Right lung (tissue), 10 donors: ENCODE measurements around the gene EYS. TPM values are rescaled to one million over a fixed set of nuclear protein-coding genes. Genes with fewer than 3 reads are reported as not detected.
A peak's percentile ranks its signal among the peaks of the same experiment; 100 is the strongest.

Experiments used
- DNase-seq, 2 donors: peaks; one replicate each; pipeline ENCODE4 v3.0.0-alpha.2; 2013
- long read RNA-seq, 8 donors: transcript quantifications; one replicate each; lab custom pipeline, GENCODE V29; 2026
- polyA plus RNA-seq, 5 donors: library from polyadenylated mRNA; unstranded; fragments of 120-200 nt; gene quantifications; one replicate each; pipeline versions ENCODE4 v1.2.1 to v1.2.3, GENCODE V29; 2013; ENCODE audit warnings: inconsistent platforms in 1 of 5, low replicate concordance in 1 of 5; ENCODE audit not compliant: insufficient read length in 5 of 5, insufficient read depth in 1 of 5

The EYS gene
- polyA plus RNA-seq, result under 1 TPM; 0.28 to 0.72 (median 0.54) TPM
- long read RNA-seq, donor 1, partial matches to known transcripts, result 5 of 5 reads
- long read RNA-seq, donor 1, other reads (novel, unspliced or antisense), result 0 of 5 reads
- long read RNA-seq, donor 2, result 0 reads
- long read RNA-seq, donor 3, result 0 reads
- long read RNA-seq, donor 4, result 0 reads
- long read RNA-seq, donor 5, partial matches to known transcripts, result 5 of 5 reads
- long read RNA-seq, donor 5, other reads (novel, unspliced or antisense), result 0 of 5 reads
- long read RNA-seq, donor 6, result 0 reads
- long read RNA-seq, donor 7, partial matches to known transcripts, result 6 of 6 reads
- long read RNA-seq, donor 7, other reads (novel, unspliced or antisense), result 0 of 6 reads
- long read RNA-seq, donor 8, result 0 reads

- DNase-seq, result no peak
Observed at GRCh38 chr6:65707126-65707826, at the start of gene EYS. TSS of gene EYS (minus strand) at chr6:65707226. CDS start at chr6:65495410, 211,816 bp downstream.

DNA sequence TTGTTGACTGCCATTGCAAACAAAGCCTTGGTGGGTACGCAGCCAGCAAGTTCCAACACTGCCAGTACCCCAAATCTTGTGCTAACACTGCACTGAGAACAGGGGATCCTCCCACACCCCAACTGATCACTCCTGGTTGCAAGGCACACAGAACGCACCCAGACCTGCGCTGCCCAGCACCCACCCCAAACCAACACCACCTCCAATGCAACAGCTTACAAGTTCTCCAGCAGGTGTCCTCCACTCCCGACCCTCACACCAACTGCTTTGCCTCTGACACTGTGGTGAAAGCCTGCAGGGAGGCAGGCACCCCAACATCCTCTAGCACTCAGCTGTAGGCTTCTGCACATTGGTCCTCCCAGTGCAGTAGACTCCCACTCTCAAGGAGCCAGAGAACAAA, 39.3 kb upstream of the EYS start:
- no peak for DNase-seq

DNA sequence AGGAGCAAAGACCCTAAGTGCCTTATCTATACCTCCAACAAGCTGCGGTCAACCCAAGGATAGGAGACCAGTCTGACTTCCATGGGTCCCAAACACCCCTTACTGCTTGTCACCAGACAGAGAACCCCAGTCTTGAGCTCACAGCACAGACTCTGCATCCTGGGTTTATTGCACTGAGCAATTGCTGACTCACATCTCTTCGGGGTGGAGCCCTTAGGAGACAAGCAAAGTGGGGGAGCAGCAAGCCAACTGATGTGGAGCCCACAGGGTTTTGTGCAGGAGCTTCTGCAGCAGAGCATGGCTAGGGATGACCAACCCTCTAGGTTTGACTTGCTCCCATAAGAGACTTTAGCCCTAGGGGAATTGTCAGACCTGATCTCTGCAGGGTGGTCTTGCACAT, 38.6 kb upstream of the EYS start:
- no peak for DNase-seq

GRCh38 chr6:65728879-65729479, 22.0 kb upstream of the EYS start:
- DNase-seq, result no peak

DNA sequence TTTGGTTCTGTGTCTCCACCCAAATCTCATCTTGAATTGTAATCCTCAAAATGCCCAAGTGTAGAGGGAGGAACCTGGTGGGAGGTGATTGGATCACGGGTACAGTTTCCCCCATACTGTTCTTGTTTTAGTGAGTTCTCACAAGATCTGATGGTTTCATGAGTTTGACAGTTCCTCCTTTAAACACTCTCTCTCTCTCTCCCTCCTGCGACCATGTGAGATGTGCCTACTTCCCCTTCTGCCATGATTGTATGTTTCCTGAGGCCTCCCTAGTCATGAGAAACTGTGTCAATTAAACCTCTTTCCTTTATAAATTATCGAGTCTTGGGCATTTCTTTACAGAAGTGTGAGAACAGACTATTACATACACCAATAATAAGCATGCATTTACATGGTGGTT, 12.1 kb upstream of the EYS start:
- DNase-seq, result no peak

- DNase-seq, result no peak
Observed at GRCh38 chr6:65711531-65711930, 4.5 kb upstream of the EYS start.

DNA sequence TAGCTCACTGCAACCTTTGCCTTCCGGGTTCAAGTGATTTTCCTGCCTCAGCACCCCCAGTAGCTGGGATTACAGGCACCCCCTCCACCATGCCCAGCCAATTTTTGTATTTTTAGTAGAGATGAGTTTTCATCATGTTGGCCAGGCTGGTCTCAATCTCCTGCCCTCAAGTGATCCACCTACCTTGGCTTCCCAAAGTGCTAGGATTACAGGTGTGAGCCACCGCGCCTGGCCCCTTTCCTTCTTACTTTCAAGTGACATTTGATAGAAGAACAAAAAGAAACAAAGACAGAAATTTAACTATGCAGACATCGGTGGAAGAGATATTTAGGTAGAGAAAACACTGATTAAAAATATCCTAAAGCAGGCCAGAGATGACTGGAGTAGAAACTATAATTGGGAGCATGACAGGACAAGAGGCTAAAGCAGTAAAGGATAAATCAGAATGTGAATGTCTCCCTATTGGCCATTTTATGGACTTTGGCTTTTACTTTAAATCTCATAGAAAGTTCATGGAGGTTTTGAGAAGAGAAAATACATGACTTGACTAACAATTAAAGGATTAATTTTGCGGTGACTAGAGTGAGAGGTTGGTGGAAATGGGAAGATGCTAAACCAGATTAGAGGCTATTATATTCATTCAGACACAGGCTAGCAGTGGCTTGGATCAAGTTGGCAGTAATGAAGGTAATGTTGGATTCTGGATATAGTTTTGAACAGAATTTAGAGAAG, 2.2 kb upstream of the EYS start:
- DNase-seq, result no peak

- DNase-seq, result no peak
Observed at GRCh38 chr6:65708162-65708561, 1.1 kb upstream of the EYS start.

GRCh38 chr6:65706436-65706835, 590 bp downstream of the EYS start:
- DNase-seq, result no peak

DNA sequence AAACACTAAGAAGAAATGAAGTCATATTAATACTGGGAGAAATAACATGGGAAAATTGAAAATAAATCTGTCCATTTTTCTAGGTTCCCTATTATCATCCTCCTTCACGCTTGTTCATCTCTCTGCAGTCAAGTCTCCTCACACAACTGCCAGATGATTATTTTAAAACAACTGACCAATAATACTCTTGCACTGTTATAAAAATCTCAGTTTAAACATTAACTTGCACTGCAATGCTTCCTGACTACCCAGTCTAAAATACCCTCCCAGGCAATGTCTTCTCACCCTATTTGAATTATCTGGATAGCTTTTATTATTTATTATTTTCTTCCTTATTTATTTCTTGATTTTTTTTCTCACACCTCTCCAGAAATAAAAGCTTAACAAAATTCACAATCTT, 5.7 kb downstream of the EYS start:
- DNase-seq, result no peak

- no peak for DNase-seq
Observed at GRCh38 chr6:65700561-65700960, 6.5 kb downstream of the EYS start.

- no peak for DNase-seq
Observed at GRCh38 chr6:65692109-65692508, 14.9 kb downstream of the EYS start.

DNA sequence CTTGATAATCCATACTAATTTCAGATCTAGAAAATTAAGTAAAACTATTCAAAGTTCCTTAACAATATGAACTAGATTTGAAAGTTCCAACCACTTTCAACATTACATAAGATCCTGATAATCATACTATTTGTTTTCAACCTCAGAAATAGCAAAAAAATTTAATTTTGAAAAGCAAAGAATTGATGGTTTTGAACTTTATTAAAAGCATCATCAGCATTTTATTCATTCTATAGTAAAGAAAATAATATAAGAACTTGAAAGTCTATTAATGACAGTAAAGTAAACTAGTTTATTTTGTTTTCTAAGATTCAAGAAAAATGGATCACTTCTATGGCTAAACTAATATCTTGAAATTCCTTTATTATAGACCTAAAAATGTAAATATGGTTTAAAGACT, 26.8 kb downstream of the EYS start:
- DNase-seq, result no peak

DNA sequence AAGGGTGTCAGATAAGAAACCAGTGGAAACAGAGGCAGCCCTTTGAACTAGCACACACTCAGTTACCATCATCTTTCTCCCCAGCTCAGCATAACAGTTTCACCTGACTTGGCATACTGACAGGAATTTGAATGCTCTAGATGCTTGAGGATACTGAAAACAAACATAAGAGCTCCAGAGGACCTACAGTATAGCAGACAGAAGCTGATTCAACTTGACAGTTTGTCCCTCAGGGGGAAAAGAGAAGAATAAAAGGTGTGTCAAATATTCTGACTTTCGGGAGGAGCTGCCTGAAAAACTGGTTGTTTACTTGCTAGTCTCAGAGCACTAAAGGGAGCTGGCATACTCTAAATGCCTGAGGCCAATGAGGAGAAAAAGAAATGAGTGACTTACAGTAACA, 35.1 kb downstream of the EYS start:
- no peak for DNase-seq

- DNase-seq, result peak; percentile 75 to 78
Observed at GRCh38 chr6:65667916-65668656, 38.9 kb downstream of the EYS start.

DNA sequence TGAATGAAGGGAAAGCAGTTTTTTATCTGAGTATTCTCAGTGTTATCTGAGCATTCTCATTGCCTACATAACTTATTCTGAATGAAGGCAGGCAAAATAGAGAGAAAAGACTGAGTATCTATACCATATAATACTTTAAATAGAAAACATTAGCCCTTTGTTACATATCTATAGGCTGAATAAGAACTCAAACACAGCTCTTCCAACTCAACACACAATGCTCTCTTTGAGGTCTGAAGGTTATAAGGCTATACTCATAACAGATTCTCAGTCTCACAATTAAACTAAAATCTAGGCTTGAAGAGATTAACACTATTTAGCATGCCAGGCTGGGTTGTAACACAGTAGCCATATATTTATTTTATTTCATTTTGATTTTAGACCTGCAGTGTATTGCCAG, 56.9 kb downstream of the EYS start:
- DNase-seq, result no peak

DNA sequence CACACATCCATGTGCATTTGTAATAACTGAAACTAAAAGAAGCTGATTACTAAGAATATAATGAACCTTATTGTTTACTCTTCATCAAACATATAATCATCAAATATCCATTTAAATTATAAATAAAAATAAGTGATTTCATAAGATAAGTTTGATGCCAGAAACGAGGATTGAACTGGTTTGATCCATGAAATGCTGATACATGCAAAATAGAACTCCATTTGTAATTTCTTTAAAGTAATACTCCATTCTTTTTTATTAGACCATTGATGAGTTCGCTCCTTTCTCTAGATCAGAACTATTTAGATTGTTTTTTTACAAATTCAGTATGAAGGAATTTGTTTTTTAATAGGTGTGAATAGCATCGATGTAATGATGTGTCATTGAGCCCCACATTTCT, 57.6 kb downstream of the EYS start:
- DNase-seq, result no peak

GRCh38 chr6:65646544-65646943, 60.5 kb downstream of the EYS start:
- no peak for DNase-seq

GRCh38 chr6:65642776-65643175, 64.2 kb downstream of the EYS start:
- no peak for DNase-seq

- no peak for DNase-seq
Observed at GRCh38 chr6:65638047-65638831, 68.8 kb downstream of the EYS start.
